ENCODE results near the gene OMP. TPM values are rescaled to one million over a fixed set of nuclear protein-coding genes. Genes with fewer than 3 reads are reported as not detected.

The OMP gene
- total RNA-seq, 2 experiments from 2014 or later, result not detected

DNA sequence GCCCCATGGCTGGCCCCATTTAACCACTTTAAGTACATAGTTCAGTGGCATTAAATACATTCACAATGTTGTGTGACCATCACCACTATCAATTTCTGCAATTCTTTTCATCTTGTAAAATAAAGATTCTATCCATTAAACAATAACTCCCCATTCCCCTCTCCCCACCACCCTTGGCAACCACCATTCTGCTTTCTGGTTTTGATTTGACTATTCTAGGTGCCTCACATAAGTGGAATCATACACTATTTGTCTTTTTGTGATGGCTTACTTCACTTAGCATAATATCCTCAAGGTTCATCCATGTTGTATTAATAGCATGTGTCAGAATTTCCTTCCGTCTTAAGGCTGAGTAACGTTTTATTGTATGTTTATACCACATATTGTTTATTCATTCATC, 32.4 kb downstream of the OMP start:
- ChIA-PET CTCF (ENCODE audit: unreplicated experiment) (no interaction called here), POLR2A (interaction anchor here (0.6 kb wide), 1 partner anchor 964 kb away, joined by 4 read pairs; no protein-coding TSS in a partner anchor)
- intact Hi-C loops (cut with micrococcal nuclease; ENCODE audit: unreplicated experiment), result no loop called here
- Histone ChIP-seq H3K4me1 (ENCODE audit: insufficient read depth, low read length, poor library complexity, severe bottlenecking) (no peaks in the 10 kb centered on the region), H3K4me3 (ENCODE audit: low read depth, low read length, poor library complexity, severe bottlenecking) (no peak overlapping the region), H4K20me1 (ENCODE audit: insufficient read depth, low read length) (no peaks in the 10 kb centered on the region), H3K79me2 (ENCODE audit: insufficient read depth, low read depth, low read length) (no peaks in the 10 kb centered on the region), H3K9me3 (ENCODE audit: low read length) (no peaks in the 10 kb centered on the region), H3K4me2 (ENCODE audit: low read length) (no peak overlapping the region), H3K9me2 (ENCODE audit: insufficient read depth, low read length) (no peaks in the 10 kb centered on the region), H3K27ac (ENCODE audit: low read depth, low read length, poor library complexity, severe bottlenecking) (no peak overlapping the region), H3K36me3 (ENCODE audit: insufficient read depth, low read length) (no peaks in the 10 kb centered on the region), H2AFZ (ENCODE audit: low read length) (no peak overlapping the region)
- DNase-seq (ENCODE audit: low spot score), result no peak
- no peak for TF ChIP-seq EZH2phosphoT487 (IDR thresholded peaks at IDR 0.05; ENCODE audit: borderline replicate concordance, low read depth, low read length)
- TF ChIP-seq, protein P1, sequence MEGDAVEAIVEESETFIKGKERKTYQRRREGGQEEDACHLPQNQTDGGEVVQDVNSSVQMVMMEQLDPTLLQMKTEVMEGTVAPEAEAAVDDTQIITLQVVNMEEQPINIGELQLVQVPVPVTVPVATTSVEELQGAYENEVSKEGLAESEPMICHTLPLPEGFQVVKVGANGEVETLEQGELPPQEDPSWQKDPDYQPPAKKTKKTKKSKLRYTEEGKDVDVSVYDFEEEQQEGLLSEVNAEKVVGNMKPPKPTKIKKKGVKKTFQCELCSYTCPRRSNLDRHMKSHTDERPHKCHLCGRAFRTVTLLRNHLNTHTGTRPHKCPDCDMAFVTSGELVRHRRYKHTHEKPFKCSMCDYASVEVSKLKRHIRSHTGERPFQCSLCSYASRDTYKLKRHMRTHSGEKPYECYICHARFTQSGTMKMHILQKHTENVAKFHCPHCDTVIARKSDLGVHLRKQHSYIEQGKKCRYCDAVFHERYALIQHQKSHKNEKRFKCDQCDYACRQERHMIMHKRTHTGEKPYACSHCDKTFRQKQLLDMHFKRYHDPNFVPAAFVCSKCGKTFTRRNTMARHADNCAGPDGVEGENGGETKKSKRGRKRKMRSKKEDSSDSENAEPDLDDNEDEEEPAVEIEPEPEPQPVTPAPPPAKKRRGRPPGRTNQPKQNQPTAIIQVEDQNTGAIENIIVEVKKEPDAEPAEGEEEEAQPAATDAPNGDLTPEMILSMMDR (conservative IDR thresholded peaks at IDR 0.05; ENCODE audit: low read length), result no peak
- no TSS peak for BruUV-seq (replicated peaks)

- H3K79me2 ChIP-seq (ENCODE audit: insufficient read depth, low read depth, low read length), result no peaks in the 10 kb centered on the region
- ChIA-PET POLR2A (no interaction called here), CTCF (ENCODE audit: unreplicated experiment) (interaction anchor here (0.6 kb wide), 1 partner anchor 355 kb away, joined by 5 read pairs; no protein-coding TSS in a partner anchor)
- no peak for DNase-seq (ENCODE audit: low spot score)
- H4K20me1 ChIP-seq (ENCODE audit: insufficient read depth, low read length), result no peaks in the 10 kb centered on the region
- H3K9me3 ChIP-seq (ENCODE audit: low read length), result no peaks in the 10 kb centered on the region
- H3K4me1 ChIP-seq (ENCODE audit: insufficient read depth, low read length, poor library complexity, severe bottlenecking), result no peaks in the 10 kb centered on the region
- H2AFZ ChIP-seq (ENCODE audit: low read length), result no peak overlapping the region
- H3K4me2 ChIP-seq (ENCODE audit: low read length), result no peak overlapping the region
- no peaks in the 10 kb centered on the region for H3K36me3 ChIP-seq (ENCODE audit: insufficient read depth, low read length)
- H3K4me3 ChIP-seq (ENCODE audit: low read depth, low read length, poor library complexity, severe bottlenecking), result no peak overlapping the region
- intact Hi-C loops (cut with micrococcal nuclease; ENCODE audit: unreplicated experiment), result no loop called here
- BruUV-seq (replicated peaks), result no TSS peak
- no peaks in the 10 kb centered on the region for H3K9me2 ChIP-seq (ENCODE audit: insufficient read depth, low read length)
- TF ChIP-seq EZH2phosphoT487 (IDR thresholded peaks at IDR 0.05; ENCODE audit: borderline replicate concordance, low read depth, low read length), result no peak
- H3K27ac ChIP-seq (ENCODE audit: low read depth, low read length, poor library complexity, severe bottlenecking), result no peak overlapping the region
Observed at GRCh38 chr11:77136074-77136473, 33.4 kb downstream of the OMP start.

DNA sequence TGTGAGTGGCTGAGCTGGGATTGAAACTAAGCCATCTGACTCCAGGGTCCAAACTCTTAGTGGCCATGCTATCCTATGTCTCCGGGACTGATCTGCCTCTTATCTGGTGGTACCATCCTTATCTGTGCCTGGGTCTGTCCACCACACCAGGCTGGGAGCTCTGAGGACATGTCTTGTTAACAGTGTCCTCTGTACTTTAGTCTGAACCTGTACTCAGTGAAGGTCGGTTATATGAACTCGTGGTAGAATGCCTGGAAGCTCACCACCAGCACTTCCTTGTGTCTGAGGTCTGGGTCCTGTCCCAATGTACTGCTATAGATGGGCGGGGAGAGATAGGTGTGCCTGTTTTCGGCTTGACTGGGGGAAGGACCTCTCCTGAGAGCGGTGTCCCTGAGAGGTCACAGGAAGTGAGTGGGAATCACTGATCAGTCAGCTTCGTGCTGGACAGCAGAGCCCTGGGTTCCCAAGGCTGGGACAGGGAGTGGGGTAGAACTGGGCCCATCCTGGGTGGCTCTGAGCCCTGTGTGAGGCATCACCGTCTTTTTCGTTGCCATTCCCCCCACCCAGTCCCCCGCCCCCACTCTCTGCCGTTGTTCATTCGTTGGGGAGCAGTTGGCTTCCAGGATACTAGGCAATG, 34.3 kb downstream of the OMP start:
- no peaks in the 10 kb centered on the region for H3K36me3 ChIP-seq (ENCODE audit: insufficient read depth, low read length)
- no peaks in the 10 kb centered on the region for H4K20me1 ChIP-seq (ENCODE audit: insufficient read depth, low read length)
- H3K4me2 ChIP-seq (ENCODE audit: low read length), result no peak overlapping the region
- intact Hi-C loops (cut with micrococcal nuclease; ENCODE audit: unreplicated experiment), result no loop called here
- no peak overlapping the region for H3K4me3 ChIP-seq (ENCODE audit: low read depth, low read length, poor library complexity, severe bottlenecking)
- H2AFZ ChIP-seq (ENCODE audit: low read length), result no peak overlapping the region
- H3K27ac ChIP-seq (ENCODE audit: low read depth, low read length, poor library complexity, severe bottlenecking), result no peak overlapping the region
- no peaks in the 10 kb centered on the region for H3K9me2 ChIP-seq (ENCODE audit: insufficient read depth, low read length)
- H3K4me1 ChIP-seq (ENCODE audit: insufficient read depth, low read length, poor library complexity, severe bottlenecking), result no peaks in the 10 kb centered on the region
- POLR2A ChIA-PET, result no interaction called here
- no peak for DNase-seq (ENCODE audit: low spot score)
- TF ChIP-seq EZH2phosphoT487 (IDR thresholded peaks at IDR 0.05; ENCODE audit: borderline replicate concordance, low read depth, low read length), result no peak
- TF ChIP-seq, protein P1 (conservative IDR thresholded peaks at IDR 0.05; ENCODE audit: low read length), result no peak
- CTCF ChIA-PET (ENCODE audit: unreplicated experiment), result no interaction called here
- no TSS peak for BruUV-seq (replicated peaks)
- H3K9me3 ChIP-seq (ENCODE audit: low read length), result no peaks in the 10 kb centered on the region
- H3K79me2 ChIP-seq (ENCODE audit: insufficient read depth, low read depth, low read length), result no peaks in the 10 kb centered on the region

Data from OCI-LY7 (cell line).